BJ (cell line): ENCODE results near the gene TMEM38B. TPM values are rescaled to one million over a fixed set of nuclear protein-coding genes. Genes with fewer than 3 reads are reported as not detected.

Experiments
- CTCF ChIA-PET: fragments of 350-600 bp; formaldehyde crosslinking; extraction: SDS; loops from one replicate; lab custom pipeline; 2021; ENCODE audit warnings: antibody characterized with exemption, inconsistent platforms; lab: Yijun Ruan, JAX
- POLR2A ChIA-PET: fragments of 300-600 bp; sonication (Branson Sonifier 250); formaldehyde crosslinking; extraction: SDS; loops from one replicate; lab custom pipeline; 2021; ENCODE audit warnings: antibody characterized with exemption; lab: Charles Lee
- DNase-seq: peaks from one replicate; pipeline ENCODE4 v3.0.0-alpha.2; 2011; ENCODE audit warnings: low read depth
- H3K27me3 ChIP-seq: 2 replicates; pipeline ENCODE4 v1.6.0; 2011; ENCODE audit warnings: low read length; ENCODE audit not compliant: control insufficient read depth, insufficient read depth
- H3K36me3 ChIP-seq: 2 replicates; pipeline ENCODE4 v1.5.1; 2011; ENCODE audit warnings: low read length; ENCODE audit not compliant: control insufficient read depth, insufficient read depth
- H3K4me3 ChIP-seq: 2 replicates; pipeline ENCODE4 v1.5.1; 2011; ENCODE audit warnings: low read depth, mild to moderate bottlenecking, control low read depth, low read length
- polyA minus RNA-seq: library from RNA; depleted of rRNA, polyadenylated mRNA; stranded (reverse); fragments of >200 nt; gene quantifications from 2 replicates; pipeline ENCODE4 v1.2.3, GENCODE V29; 2011; rRNA and poly(A)+ RNA removed
- polyA plus RNA-seq: library from polyadenylated mRNA; depleted of rRNA; stranded (reverse); fragments of >200 nt; gene quantifications from 2 replicates; pipeline ENCODE4 v1.2.3, GENCODE V29; 2011; rRNA removed
- TF ChIP-seq, protein P1 (sequence below): IDR thresholded peaks from 2 replicates; pipeline ENCODE4 v1.5.1; 2011; ENCODE audit warnings: low read depth, mild to moderate bottlenecking, control low read depth, inconsistent platforms, low read length, moderate library complexity; ENCODE audit not compliant: insufficient read depth

Gene TMEM38B
- polyA plus RNA-seq (3.6 and 6.7 TPM in 2 replicates), polyA minus RNA-seq (2.6 and 3.6 TPM in 2 replicates)

DNA sequence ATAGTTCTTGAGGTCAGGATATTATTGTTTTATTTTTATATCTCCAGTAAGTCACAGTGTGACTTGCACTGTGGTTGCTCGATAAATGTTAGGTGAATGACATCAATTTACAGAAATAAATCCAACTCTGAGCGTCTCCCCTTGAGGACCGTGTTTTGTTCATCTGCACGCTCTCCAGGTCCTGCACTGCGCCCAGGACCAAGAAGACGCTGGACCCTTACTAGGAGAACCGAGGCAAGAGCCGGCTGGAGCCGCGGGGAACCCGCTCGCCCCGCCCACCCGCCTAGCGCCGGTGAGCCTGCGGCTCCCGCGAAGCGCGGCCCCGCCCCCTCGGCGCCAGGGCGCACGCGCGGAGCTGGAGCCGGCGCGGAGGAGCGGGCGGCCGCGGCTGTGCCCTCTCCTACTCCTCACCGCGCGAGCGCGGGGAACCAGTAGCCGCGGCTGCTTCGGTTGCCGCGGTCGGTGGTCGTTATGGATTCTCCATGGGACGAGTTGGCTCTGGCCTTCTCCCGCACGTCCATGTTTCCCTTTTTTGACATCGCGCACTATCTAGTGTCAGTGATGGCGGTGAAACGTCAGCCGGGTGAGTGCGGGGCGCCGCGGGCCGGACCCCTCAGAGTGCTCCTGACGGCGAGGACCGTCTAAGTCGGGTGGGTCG, at the start of gene TMEM38B:
Gene TMEM38B (plus strand): TSS at position 352 of the 658 bp plus-strand sequence. CDS start 120 bp downstream, at position 472.
- ChIA-PET CTCF (interaction anchor here (0.8 to 1.4 kb wide), 6 partner anchors 11 to 48 kb away, joined by 3 to 6 read pairs (median 3); no protein-coding TSS in a partner anchor), POLR2A (no interaction called here)
- no peaks in the 10 kb centered on the region for H3K36me3 ChIP-seq

DNA sequence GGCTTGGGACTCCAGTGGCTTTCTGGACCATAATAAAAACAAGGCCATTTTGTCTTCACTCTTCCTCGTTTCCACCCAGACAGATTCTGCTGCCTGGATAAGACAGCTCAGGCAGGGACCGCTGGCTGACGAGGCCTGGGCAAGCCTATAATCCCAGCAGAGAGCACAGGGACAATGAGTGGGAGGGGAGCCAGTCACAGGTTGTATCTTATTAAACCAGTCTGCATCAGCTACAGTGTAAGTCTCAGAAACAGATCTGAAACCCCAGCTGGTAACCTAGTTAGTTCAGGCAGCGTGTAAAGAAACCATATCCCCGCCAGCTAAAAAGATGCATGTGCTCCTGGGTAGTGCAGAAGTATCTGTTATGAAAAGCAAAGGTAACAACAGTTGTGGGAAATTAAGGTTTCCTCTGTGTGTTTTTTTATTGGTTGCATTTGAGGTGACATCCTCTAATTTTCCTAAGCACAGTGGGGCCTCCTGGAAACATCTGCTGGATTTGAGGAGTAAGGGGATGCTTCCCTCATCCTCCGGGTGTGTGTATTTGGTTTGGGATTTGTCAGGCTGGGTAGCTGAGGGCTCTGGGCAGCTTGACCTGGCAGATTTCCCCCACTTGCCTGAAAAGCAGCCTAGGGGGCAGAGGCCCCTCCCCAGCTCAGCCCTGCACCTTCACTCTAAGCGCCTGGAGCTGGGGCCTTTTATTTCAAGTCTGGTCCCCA, 47.3 kb upstream of the TMEM38B start:
- H3K27me3 ChIP-seq: no peaks in the 10 kb centered on the region
- no peak overlapping the region for H3K4me3 ChIP-seq
- ChIA-PET CTCF (interaction anchor here (0.9 to 1.5 kb wide), 3 partner anchors 9 to 71 kb away, joined by 3 to 5 read pairs (median 4); partner anchors contain the start of gene TMEM38B), POLR2A (no interaction called here)
- no peaks in the 10 kb centered on the region for H3K36me3 ChIP-seq
- TF ChIP-seq, protein P1, sequence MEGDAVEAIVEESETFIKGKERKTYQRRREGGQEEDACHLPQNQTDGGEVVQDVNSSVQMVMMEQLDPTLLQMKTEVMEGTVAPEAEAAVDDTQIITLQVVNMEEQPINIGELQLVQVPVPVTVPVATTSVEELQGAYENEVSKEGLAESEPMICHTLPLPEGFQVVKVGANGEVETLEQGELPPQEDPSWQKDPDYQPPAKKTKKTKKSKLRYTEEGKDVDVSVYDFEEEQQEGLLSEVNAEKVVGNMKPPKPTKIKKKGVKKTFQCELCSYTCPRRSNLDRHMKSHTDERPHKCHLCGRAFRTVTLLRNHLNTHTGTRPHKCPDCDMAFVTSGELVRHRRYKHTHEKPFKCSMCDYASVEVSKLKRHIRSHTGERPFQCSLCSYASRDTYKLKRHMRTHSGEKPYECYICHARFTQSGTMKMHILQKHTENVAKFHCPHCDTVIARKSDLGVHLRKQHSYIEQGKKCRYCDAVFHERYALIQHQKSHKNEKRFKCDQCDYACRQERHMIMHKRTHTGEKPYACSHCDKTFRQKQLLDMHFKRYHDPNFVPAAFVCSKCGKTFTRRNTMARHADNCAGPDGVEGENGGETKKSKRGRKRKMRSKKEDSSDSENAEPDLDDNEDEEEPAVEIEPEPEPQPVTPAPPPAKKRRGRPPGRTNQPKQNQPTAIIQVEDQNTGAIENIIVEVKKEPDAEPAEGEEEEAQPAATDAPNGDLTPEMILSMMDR: no peak
- no peak for DNase-seq

More for the DNA sequence above, at the start of gene TMEM38B:
- TF ChIP-seq, protein P1: no peak
- no peaks in the 10 kb centered on the region; the same call in 1 of the 2 replicates for H3K27me3 ChIP-seq
- no peak for DNase-seq
- H3K4me3 ChIP-seq: peak within 1 kb of the TSS; percentile 91

GRCh38 chr9:105647595-105648349, 46.6 kb upstream of the TMEM38B start:
- no peak for DNase-seq
- no peak overlapping the region for H3K4me3 ChIP-seq
- POLR2A ChIA-PET: no interaction called here
- H3K36me3 ChIP-seq: no peaks in the 10 kb centered on the region
- CTCF ChIA-PET: interaction anchor here (0.7 to 1.4 kb wide), 4 partner anchors 8 to 70 kb away, joined by 4 to 5 read pairs (median 4); no protein-coding TSS in a partner anchor
- TF ChIP-seq, protein P1: no peak
- H3K27me3 ChIP-seq: no peaks in the 10 kb centered on the region

GRCh38 chr9:105651806-105652205, 42.5 kb upstream of the TMEM38B start:
- Histone ChIP-seq H3K4me3 (no peak overlapping the region), H3K27me3 (peaks cover 3% of the 10 kb centered on the region; the same call in 1 of the 2 replicates), H3K36me3 (no peaks in the 10 kb centered on the region)
- ChIA-PET CTCF (no interaction called here), POLR2A (no interaction called here)
- no peak for DNase-seq
- TF ChIP-seq, protein P1: no peak
